ENCODE measurements around the gene AIFM3. TPM values are rescaled to one million over a fixed set of nuclear protein-coding genes. Genes with fewer than 3 reads are reported as not detected.
"Not testable (repeated sequence)": the region's sequence is repeated elsewhere in the genome, so short reads cannot be mapped to it uniquely, and the experiment has no call there.

AIFM3 gene
- total RNA-seq, 2 experiments from 2014 or later = 0.07 to 0.10 TPM

DNA sequence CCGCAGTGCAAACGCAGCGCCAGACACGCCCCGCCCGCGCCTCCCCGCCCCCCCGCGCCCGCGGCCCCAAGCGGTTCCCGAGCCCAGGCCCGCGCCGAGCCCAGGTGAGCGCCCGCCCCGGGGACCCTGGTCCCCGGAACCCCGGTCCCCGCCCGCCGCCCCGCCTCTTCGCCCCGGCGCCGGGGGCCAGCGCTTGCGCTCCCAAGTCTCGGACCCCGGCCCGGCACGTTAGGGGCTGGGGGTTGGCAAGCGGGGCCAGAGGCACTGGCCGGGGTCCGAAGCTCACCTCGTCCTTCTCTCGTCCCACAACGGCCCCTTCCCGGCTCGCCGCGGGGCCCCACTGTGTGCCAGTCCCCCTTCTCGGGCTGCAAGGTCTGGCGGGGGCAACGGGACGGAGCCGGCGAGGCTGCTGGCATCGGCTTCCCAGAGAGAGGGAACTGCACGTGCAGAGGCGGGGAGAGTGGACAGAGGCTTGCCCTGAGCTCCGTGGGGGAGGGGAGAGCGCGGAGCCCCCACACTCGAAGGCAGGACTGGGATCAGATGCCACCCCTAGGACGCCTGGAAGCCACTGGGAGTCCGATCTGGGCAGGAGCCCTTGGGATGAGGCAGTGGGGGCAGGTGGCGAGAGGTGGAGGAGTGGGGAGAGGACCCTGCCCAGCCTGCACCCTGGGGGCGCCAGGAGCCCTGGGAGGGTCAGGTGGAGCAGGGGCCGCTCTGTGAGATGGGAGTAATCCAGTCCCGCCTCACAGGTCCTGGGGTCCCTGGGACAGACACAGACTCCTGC is 1.8 kb upstream of the AIFM3 start:
- H3K27ac Mint-ChIP-seq = no peak overlapping the region
- no peaks in the 10 kb centered on the region for H3K9me3 Mint-ChIP-seq
- no peak overlapping the region for H3K4me3 Mint-ChIP-seq
- H3K36me3 Mint-ChIP-seq (ENCODE audit: low read depth) = no peaks in the 10 kb centered on the region
- CTCF ChIA-PET = interaction anchor here (1.3 kb wide), 1 partner anchor 48 kb away, joined by 3 read pairs; the partner anchor contains the start of gene CRKL
- peaks cover 11% of the 10 kb centered on the region for H3K4me1 Mint-ChIP-seq (ENCODE audit: low read depth)
- intact Hi-C loops (cut with micrococcal nuclease) = loop anchor here (10.0 kb wide), 1 partner anchor 140 kb away; no protein-coding TSS in a partner anchor
- H3K27me3 Mint-ChIP-seq (ENCODE audit: low read depth) = peaks cover 3% of the 10 kb centered on the region
- DNase-seq = no peak

DNA sequence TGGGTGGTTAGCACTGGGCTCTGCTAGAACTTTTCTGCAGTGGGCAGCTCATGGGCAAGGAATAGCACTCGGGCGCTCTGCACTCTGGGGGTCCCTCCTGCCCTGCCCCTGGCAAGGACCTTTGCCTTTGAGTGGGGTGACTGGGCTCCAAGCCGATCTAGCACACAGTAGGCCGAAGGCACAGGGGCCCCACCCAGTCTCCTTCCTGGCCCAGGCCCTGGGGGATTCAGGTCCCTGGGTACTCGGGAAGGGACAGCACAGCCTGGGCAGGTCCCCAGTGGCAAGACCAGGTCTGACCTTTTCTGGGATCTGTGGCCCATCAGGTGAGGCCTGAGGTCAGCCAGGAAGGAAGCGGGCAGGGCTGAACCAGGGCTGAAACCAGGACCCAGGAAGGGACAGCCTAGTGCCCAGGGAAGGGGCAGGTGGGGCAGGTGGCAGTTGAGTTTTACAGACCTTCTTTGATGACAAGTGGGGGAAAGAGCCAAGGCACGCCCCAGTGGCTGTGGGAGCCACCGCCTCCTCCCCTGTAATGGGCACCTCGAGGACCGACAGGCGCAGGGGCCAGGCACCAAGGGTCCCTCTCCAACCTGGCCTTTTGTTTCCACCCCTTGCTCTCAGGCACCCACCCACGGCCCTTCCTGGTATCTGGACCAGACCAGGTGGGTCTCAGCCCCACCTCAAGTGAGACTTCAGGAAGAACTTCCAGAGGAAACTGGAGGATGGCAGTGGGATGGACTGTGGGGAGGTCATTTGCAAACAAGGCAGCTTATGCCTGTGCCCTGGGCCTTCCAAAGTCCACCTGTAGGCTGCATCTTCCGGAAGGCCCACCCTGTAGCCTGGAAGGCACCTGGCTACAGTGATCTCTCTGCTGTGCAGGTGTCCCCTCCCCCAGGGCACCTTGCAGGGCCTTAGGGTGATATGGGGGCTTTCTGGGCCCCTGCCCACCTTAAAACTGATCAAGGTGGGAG is 883 bp upstream of the AIFM3 start:
- no peaks in the 10 kb centered on the region for H3K36me3 Mint-ChIP-seq (ENCODE audit: low read depth)
- CTCF ChIA-PET = interaction anchor here (1.3 kb wide), 1 partner anchor 49 kb away, joined by 3 read pairs; the partner anchor contains the start of gene CRKL
- intact Hi-C loops (cut with micrococcal nuclease) = loop anchor here (10.0 kb wide), 1 partner anchor 139 kb away; no protein-coding TSS in a partner anchor
- H3K9me3 Mint-ChIP-seq = no peaks in the 10 kb centered on the region
- H3K4me1 Mint-ChIP-seq (ENCODE audit: low read depth) = peaks cover 11% of the 10 kb centered on the region
- no peak for DNase-seq
- H3K27ac Mint-ChIP-seq = no peak overlapping the region
- H3K27me3 Mint-ChIP-seq (ENCODE audit: low read depth) = peaks cover 2% of the 10 kb centered on the region
- H3K4me3 Mint-ChIP-seq = no peak overlapping the region

DNA sequence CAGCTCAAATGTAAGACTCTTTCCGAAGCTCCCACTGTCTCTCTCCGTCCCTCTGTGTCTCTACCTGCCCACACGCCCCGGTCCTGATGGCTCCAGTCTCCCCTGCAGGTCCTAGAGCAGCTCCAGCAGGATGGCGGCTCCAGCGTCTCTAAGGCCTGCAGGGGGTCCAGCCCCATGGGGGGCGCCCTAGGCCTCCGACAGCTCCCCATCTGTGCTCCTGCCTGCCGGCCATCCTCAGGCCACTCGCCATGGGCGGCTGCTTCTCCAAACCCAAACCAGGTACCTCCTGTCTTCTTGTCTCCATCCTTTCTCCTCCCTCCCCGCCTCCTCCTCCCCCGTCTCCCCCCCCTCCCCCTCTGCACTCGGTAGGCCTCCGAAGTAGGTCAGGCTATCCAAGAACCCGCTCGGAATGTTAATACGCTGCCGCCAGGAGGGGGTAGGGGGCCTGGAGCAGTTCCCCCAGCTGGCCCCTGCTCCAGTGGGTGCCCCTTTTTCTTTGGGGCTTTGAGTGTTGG is 699 bp downstream of the AIFM3 start:
- H3K27ac Mint-ChIP-seq = no peak overlapping the region
- intact Hi-C loops (cut with micrococcal nuclease) = loop anchor here (10.0 kb wide), 1 partner anchor 137 kb away; no protein-coding TSS in a partner anchor
- CTCF ChIA-PET = no interaction called here

DNA sequence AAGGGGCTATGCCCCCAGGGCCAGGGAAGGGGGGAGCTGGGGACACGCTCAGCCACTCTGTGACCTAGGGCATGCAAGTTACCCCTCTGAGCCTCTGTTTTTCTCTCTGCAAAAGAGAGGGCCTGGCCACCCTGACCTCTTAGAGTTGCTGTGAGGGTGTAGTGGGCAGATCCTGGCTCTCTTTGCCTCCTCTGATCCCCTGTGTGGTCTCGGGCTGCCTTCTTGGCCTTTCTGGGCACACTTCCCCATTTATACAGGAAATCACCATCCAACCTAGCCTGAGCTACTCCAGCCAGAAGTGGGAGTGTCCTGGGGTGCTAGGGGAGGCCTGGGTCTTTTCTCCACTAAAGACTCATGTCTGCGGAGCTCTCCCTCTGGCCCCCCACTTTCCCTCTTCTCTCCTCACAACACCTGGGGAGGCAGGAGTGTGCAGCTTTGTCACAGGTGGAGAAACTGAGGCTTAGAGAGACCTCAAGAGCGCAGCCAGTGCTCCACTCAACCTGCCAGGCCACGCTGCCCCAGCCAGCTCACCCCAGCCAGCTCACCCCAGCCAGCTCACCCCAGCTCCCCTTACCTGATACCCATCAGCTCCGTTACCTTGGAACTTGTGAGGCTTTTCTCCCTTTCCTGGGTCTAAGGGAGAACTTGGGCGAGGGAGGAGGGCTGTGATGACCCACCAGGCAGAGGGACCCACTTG is 1.4 kb downstream of the AIFM3 start:
- intact Hi-C loops (cut with micrococcal nuclease) = loop anchor here (10.0 kb wide), 1 partner anchor 136 kb away; no protein-coding TSS in a partner anchor
- Mint-ChIP-seq H3K4me1 (ENCODE audit: low read depth) (peaks cover 5% of the 10 kb centered on the region), H3K27ac (no peak overlapping the region), H3K36me3 (ENCODE audit: low read depth) (no peaks in the 10 kb centered on the region), H3K4me3 (no peak overlapping the region), H3K27me3 (ENCODE audit: low read depth) (peaks cover 2% of the 10 kb centered on the region), H3K9me3 (no peaks in the 10 kb centered on the region)
- DNase-seq = no peak
- CTCF ChIA-PET = no interaction called here

More for the DNA sequence above, 699 bp downstream of the AIFM3 start:
- no peak overlapping the region for H3K4me3 Mint-ChIP-seq
- no peaks in the 10 kb centered on the region for H3K36me3 Mint-ChIP-seq (ENCODE audit: low read depth)
- H3K9me3 Mint-ChIP-seq = no peaks in the 10 kb centered on the region
- H3K4me1 Mint-ChIP-seq (ENCODE audit: low read depth) = peaks cover 5% of the 10 kb centered on the region
- H3K27me3 Mint-ChIP-seq (ENCODE audit: low read depth) = peaks cover 2% of the 10 kb centered on the region
- DNase-seq = no peak

DNA sequence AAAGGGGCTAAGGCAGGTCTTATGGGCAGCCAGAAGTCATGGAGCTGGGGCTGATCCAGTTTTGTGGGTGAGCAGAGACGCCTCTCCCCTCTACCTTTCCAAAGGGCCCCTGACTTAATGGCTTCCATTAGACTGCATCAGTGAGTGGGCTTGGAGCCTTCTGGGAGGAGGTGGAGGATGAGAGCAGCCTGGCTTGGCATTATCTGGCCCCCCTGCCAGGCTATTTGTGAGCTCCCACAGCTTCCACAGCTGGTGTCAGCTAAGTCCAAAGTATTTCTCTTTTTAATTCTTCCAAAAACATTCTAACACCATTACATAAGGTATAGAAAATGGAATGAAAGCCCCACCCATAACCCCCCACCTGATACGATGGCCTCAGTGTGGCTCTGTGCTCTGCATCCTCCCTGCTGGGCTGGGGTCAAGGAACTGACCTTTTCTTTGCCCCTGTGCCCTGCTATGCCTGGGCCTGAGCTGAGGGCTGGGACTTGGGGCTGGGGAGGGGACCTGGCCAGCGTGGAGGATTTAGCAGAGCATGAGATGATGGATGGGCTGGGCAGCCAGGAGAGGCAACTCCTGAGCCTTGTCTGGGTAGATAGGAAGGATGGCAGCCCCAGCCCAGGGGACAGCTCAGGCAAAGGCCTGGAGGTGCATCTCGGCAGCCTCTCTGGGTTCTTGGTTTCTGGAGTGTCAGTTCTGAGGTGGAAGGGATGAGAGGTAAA is 4.0 kb downstream of the AIFM3 start:
- Mint-ChIP-seq H3K9me3 (no peaks in the 10 kb centered on the region), H3K4me3 (no peak overlapping the region), H3K4me1 (ENCODE audit: low read depth) (no peaks in the 10 kb centered on the region), H3K36me3 (ENCODE audit: low read depth) (no peaks in the 10 kb centered on the region), H3K27ac (no peak overlapping the region), H3K27me3 (ENCODE audit: low read depth) (no peaks in the 10 kb centered on the region)
- intact Hi-C loops (cut with micrococcal nuclease) = no loop called here
- DNase-seq = no peak
- CTCF ChIA-PET = interaction anchor here (3.9 kb wide), 1 partner anchor 10 kb away, joined by 17 read pairs; no protein-coding TSS in a partner anchor

DNA sequence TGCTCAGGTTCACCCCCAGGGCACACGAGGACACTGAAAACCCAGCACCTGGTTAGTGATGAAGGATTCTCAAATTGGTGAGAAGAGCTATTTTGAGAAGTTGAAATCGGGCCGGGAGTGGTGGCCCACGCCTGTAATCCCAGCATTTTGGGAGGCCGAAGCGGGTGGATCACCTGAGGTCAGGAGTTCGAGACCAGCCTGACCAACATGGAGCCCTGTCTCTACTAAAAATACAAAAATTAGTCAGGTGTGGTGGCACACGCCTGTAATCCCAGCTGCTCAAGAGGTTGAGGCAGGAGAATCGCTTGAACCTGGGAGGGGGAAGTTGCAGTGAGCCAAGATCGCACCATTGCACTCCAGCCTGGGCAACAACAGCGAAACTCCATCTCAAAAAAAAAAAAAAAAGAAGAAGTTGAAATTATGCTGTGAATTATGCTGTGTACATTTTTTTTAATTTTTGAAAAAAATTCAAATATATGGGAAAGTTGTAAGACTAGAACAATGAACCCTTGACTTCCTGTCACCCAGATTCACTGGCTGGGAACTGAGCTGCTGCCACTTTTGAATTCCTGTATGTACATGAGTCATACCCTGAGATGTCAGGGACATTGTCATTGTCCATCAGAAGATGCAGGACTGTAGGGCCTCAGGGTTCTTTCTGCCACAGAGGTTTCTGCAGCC is 5.1 kb downstream of the AIFM3 start:
- H3K4me1 Mint-ChIP-seq (ENCODE audit: low read depth); H3K9me3 Mint-ChIP-seq; H3K4me3 Mint-ChIP-seq; H3K27ac Mint-ChIP-seq; H3K36me3 Mint-ChIP-seq (ENCODE audit: low read depth); DNase-seq; H3K27me3 Mint-ChIP-seq (ENCODE audit: low read depth); intact Hi-C loops (cut with micrococcal nuclease): not testable (repeated sequence)
- CTCF ChIA-PET = interaction anchor here (3.9 kb wide), 1 partner anchor 11 kb away, joined by 17 read pairs; no protein-coding TSS in a partner anchor

DNA sequence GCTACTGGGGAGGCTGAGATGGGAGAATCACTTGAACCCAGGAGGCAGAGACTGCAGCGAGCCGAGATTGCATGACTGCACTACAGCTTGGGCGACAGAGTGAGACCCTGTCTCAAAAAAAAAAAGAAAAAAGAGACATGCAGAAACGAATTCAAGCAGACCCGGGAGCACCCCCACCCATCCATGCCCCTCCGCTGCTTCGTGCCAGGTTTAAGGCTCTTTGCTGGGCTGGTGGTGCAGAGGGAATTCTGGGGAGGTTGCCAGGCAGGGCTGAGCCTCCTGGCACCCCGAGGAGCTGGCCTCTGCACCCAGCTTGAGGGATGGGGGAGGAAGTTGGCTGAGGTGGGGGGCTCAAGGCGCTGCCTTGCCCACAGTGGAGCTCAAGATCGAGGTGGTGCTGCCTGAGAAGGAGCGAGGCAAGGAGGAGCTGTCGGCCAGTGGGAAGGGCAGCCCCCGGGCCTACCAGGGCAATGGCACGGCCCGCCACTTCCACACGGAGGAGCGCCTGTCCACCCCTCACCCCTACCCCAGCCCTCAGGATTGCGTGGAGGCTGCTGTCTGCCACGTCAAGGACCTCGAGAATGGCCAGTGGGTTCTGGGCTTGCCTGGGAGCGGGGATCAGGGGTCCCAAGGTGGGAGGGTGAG is 6.0 kb downstream of the AIFM3 start:
- CTCF ChIA-PET = interaction anchor here (3.9 kb wide), 1 partner anchor 12 kb away, joined by 17 read pairs; no protein-coding TSS in a partner anchor
- H3K27ac Mint-ChIP-seq = no peak overlapping the region
- DNase-seq = no peak
- no peaks in the 10 kb centered on the region for H3K4me1 Mint-ChIP-seq (ENCODE audit: low read depth)
- no peaks in the 10 kb centered on the region for H3K27me3 Mint-ChIP-seq (ENCODE audit: low read depth)
- intact Hi-C loops (cut with micrococcal nuclease) = no loop called here
- no peaks in the 10 kb centered on the region for H3K36me3 Mint-ChIP-seq (ENCODE audit: low read depth)
- peaks cover under 1% of the 10 kb centered on the region for H3K9me3 Mint-ChIP-seq
- no peak overlapping the region for H3K4me3 Mint-ChIP-seq

DNA sequence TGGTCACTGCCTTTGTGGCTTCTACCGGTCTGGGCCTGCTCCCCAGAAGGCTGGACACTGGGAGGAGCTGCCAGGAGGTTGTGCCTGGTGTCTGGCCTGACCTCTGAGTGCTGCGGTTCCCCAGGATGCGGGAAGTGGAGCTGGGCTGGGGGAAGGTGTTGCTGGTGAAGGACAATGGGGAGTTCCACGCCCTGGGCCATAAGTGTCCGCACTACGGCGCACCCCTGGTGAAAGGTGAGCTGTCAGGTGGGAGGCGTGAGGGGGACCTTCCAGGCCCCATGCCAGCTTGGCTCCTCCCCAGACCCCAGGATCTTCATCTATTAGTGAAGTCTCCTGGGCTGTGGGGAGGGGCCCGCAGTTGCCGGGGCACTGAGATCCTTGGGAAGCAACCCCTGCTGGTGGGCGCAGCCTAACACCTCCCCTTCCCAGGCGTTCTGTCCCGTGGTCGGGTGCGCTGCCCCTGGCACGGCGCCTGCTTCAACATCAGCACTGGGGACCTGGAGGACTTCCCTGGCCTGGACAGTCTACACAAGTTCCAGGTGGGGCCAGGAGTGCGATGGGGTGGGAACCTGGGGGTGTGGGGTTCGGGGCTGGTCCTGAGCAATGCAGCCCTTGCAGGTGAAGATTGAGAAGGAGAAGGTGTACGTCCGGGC is 6.7 kb downstream of the AIFM3 start:
- H3K4me3 Mint-ChIP-seq = no peak overlapping the region
- no peaks in the 10 kb centered on the region for H3K4me1 Mint-ChIP-seq (ENCODE audit: low read depth)
- no peak for DNase-seq
- intact Hi-C loops (cut with micrococcal nuclease) = no loop called here
- no peaks in the 10 kb centered on the region for H3K27me3 Mint-ChIP-seq (ENCODE audit: low read depth)
- CTCF ChIA-PET = interaction anchor here (3.9 kb wide), 1 partner anchor 13 kb away, joined by 17 read pairs; no protein-coding TSS in a partner anchor
- no peaks in the 10 kb centered on the region for H3K36me3 Mint-ChIP-seq (ENCODE audit: low read depth)
- peaks cover 7% of the 10 kb centered on the region for H3K9me3 Mint-ChIP-seq
- H3K27ac Mint-ChIP-seq = no peak overlapping the region

DNA sequence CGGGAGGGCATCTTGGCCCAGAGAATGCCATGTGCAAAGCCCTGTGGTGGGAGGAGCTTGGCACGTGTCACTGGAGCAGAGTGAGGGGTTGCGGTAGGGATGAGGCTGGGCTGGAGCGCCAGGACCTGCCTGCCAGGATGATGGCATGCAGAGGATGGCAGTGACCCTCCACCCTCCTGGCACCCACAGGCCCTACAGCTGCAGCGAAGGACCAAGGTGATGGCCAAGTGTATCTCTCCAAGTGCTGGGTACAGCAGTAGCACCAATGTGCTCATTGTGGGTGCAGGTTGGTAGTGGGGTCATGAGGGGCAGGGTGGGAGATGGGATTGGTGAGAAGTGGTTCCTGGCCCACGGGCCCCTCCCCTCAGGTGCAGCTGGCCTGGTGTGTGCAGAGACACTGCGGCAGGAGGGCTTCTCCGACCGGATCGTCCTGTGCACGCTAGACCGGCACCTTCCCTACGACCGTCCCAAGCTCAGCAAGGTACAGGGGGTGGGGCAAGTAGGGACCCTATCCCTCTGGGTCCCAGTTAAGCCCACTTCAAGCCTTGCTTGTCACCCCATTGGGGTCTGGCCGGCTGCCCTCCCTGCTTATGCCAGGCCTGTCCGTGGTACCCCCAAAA is 7.4 kb downstream of the AIFM3 start:
- CTCF ChIA-PET = no interaction called here
- DNase-seq = no peak
- no peaks in the 10 kb centered on the region for H3K27me3 Mint-ChIP-seq (ENCODE audit: low read depth)
- peaks cover 5% of the 10 kb centered on the region for H3K4me1 Mint-ChIP-seq (ENCODE audit: low read depth)
- H3K36me3 Mint-ChIP-seq (ENCODE audit: low read depth) = no peaks in the 10 kb centered on the region
- H3K4me3 Mint-ChIP-seq = no peak overlapping the region
- H3K9me3 Mint-ChIP-seq = peaks cover 11% of the 10 kb centered on the region
- H3K27ac Mint-ChIP-seq = no peak overlapping the region
- intact Hi-C loops (cut with micrococcal nuclease) = no loop called here

Measured in activated naive CD4-positive, alpha-beta T cell treated with anti-CD3 and anti-CD28 coated beads for 36 hours (primary cell).